Spleen (tissue), 7 donors: ENCODE measurements around the gene EOLA1.

Experiments
- POLR2A ChIP-seq, 3 donors: fragments of 450-650 bp; IDR thresholded peaks; one replicate each; pipeline ENCODE4 v1.5.1; 2017; ENCODE audit warnings: antibody characterized with exemption in 3 of 3, mild to moderate bottlenecking in 1 of 3
- POLR2AphosphoS5 ChIP-seq, 3 donors: sonication (generic); formaldehyde crosslinking; IDR thresholded peaks; one replicate each; pipeline ENCODE4 v1.5.1; 2017; ENCODE audit warnings: antibody characterized with exemption in 3 of 3
- TF ChIP-seq, protein P1 (sequence below), 11 experiments: fragments of 200-600 bp in 7 of 11; fragments of 450-650 bp in 4 of 11; sonication (generic) in 4 of 11; IDR thresholded peaks in 8 of 11; conservative IDR thresholded peaks in 3 of 11; 1 replicate in 7 of 11; 2 replicates in 4 of 11; pipeline versions ENCODE4 v1.4.0 to v1.8.0; 2016 to 2021; ENCODE audit warnings: antibody characterized with exemption in 11 of 11, inconsistent platforms in 4 of 11, mild to moderate bottlenecking in 1 of 11
- donor health status: DM: no; HTN: no; CAD: no; lungs with moderate emphysema.
- donor health status: DM: no; HTN: no; CAD: no.
- donor health status: DM: no; HTN: no; CAD: no.

DNA sequence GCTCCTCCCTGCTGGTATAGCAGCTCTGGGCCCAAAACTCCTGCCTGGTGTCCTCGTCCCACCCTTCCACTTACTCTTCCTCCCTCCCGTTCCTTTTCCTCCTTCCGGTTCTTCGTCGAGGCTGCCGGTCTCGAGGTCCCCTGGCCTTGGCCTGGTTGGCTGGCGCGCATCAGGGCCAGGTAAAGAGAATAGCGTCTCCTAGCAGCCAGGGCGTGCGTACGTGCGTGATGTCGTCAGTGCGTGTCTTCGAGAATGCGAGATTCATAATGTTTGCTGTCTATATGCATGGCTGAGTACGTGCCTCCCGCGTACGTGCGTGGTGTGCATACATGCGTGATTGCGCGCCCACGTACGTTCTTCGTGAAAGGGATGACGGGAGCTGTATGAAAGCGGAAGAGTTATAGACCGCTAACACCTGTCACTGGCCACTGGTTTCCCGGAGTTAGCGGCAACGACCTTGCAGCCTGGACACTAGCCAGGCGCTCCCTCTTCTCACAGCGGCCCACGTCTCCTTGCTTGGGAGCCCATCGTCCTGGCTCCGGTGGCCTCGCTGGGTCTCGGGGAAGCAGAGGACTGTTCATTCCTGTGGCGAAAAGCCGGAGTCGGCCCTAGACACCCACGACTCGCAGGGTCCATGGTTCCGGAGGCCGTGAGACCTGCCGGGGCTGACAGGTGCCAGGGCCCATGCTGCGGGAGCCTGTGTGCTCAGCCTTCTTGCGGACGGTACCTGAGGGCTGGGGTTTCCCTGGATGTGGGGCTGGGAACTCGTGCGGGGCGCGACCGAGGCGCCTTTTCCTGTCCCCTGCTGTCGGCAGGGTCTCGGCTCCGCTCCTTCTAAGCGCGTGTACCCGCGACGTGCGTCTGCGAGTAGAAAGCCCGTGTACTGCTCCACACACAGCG lies at the start of gene EOLA1:
- TF ChIP-seq, protein P1, sequence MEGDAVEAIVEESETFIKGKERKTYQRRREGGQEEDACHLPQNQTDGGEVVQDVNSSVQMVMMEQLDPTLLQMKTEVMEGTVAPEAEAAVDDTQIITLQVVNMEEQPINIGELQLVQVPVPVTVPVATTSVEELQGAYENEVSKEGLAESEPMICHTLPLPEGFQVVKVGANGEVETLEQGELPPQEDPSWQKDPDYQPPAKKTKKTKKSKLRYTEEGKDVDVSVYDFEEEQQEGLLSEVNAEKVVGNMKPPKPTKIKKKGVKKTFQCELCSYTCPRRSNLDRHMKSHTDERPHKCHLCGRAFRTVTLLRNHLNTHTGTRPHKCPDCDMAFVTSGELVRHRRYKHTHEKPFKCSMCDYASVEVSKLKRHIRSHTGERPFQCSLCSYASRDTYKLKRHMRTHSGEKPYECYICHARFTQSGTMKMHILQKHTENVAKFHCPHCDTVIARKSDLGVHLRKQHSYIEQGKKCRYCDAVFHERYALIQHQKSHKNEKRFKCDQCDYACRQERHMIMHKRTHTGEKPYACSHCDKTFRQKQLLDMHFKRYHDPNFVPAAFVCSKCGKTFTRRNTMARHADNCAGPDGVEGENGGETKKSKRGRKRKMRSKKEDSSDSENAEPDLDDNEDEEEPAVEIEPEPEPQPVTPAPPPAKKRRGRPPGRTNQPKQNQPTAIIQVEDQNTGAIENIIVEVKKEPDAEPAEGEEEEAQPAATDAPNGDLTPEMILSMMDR (IDR thresholded peaks at IDR 0.05 in 8 of 11, conservative IDR thresholded peaks at IDR 0.05 in 3 of 11) = no peak
- peak; percentile 10 to 52 (median 28) for TF ChIP-seq POLR2A (IDR thresholded peaks at IDR 0.05)
- peak; percentile 89 to 94 (median 90) for TF ChIP-seq POLR2AphosphoS5 (IDR thresholded peaks at IDR 0.05)
